GM12873 (cell line): ENCODE results near the gene FBN2.

ENCODE experiments used
- CTCF ChIP-seq: IDR thresholded peaks from 2 replicates; pipeline ENCODE4 v1.5.1; 2012; ENCODE audit warnings: low read depth, mild to moderate bottlenecking, moderate library complexity, low read length, control low read depth; ENCODE audit not compliant: insufficient read depth; ENCODE audit errors: missing control alignments

FBN2 gene

GRCh38 chr5:128253880-128254279 is 284.2 kb downstream of the FBN2 start:
- TF ChIP-seq CTCF: no peak

- no peak for TF ChIP-seq CTCF
These were observed 284.9 kb downstream of the FBN2 start for GRCh38 chr5:128253161-128253560.

- no peak for TF ChIP-seq CTCF
These were observed 285.3 kb downstream of the FBN2 start for GRCh38 chr5:128252756-128253155.

GRCh38 chr5:128252196-128252595 is 285.8 kb downstream of the FBN2 start:
- TF ChIP-seq CTCF: no peak

- TF ChIP-seq CTCF: no peak
These were observed 292.1 kb downstream of the FBN2 start for GRCh38 chr5:128245974-128246373.

GRCh38 chr5:128243958-128244582 is 294.0 kb downstream of the FBN2 start:
- TF ChIP-seq CTCF: no peak

GRCh38 chr5:128241051-128241695 is 296.9 kb downstream of the FBN2 start:
- no peak for TF ChIP-seq CTCF
